Panc1 (cell line): Measurements from ENCODE around the gene SDK2. TPM values are rescaled to one million over a fixed set of nuclear protein-coding genes. Genes with fewer than 3 reads are reported as not detected.

Source experiments
- ATAC-seq: fragments of 200-7000 bp; cut with Tn5 transposase; 2 replicates; pipeline ENCODE4 v1.9.1; 2020; ENCODE audit warnings: mild to moderate bottlenecking, moderate library complexity
- BruUV-seq: library from RNA; stranded (reverse); fragments of 400-500 nt; replicated peaks from 2 replicates; lab custom pipeline; 2021; lab: Mats Ljungman, UMichigan
- CTCF ChIA-PET: fragments of 300-600 bp; sonication (Branson Sonifier 250); formaldehyde crosslinking; loops from one replicate; lab custom pipeline; 2022; ENCODE audit warnings: antibody characterized with exemption; lab: Charles Lee
- POLR2A ChIA-PET: fragments of 300-600 bp; sonication (Branson Sonifier 250); formaldehyde crosslinking; loops from one replicate; lab custom pipeline; 2022; ENCODE audit warnings: antibody characterized with exemption; lab: Charles Lee
- DNase-seq: peaks from one replicate; pipeline ENCODE4 v3.0.0-alpha.2; 2010; ENCODE audit warnings: low read depth, low spot score
- H3K27ac ChIP-seq: 2 replicates; pipeline ENCODE4 v1.5.1; 2011; ENCODE audit warnings: mild to moderate bottlenecking, low read length, inconsistent platforms
- H3K27me3 ChIP-seq: fragments of 200-500 bp; sonication (Bioruptor generic); 2 replicates; pipeline ENCODE4 v1.6.0; 2014; ENCODE audit warnings: low read length, inconsistent platforms; ENCODE audit not compliant: control insufficient read depth, insufficient read depth
- H3K36me3 ChIP-seq: fragments of 200-500 bp; sonication (Bioruptor generic); 2 replicates; pipeline ENCODE4 v1.5.1; 2014; ENCODE audit warnings: inconsistent platforms, mild to moderate bottlenecking, low read length, moderate library complexity; ENCODE audit not compliant: control insufficient read depth, insufficient read depth
- H3K4me1 ChIP-seq: 2 replicates; pipeline ENCODE4 v1.5.1; 2011; ENCODE audit warnings: inconsistent platforms, mild to moderate bottlenecking, low read length, moderate library complexity; ENCODE audit not compliant: control insufficient read depth, insufficient read depth
- H3K4me3 ChIP-seq, 2 experiments: 2 replicates each; pipeline ENCODE4 v1.5.1; 2011 to 2012; ENCODE audit warnings: low read depth in 2 of 2, low read length in 2 of 2, mild to moderate bottlenecking in 2 of 2, inconsistent platforms in 1 of 2, moderate library complexity in 1 of 2
- H3K9me3 ChIP-seq: fragments of 200-500 bp; sonication (Bioruptor generic); 2 replicates; pipeline ENCODE4 v1.5.1; 2014; ENCODE audit warnings: low read depth, mild to moderate bottlenecking, inconsistent platforms, low read length, moderate library complexity; ENCODE audit not compliant: control insufficient read depth, insufficient read depth
- CTCF ChIP-seq: fragments of 450-650 bp; IDR thresholded peaks from 2 replicates; pipeline ENCODE4 v1.5.1; 2017; ENCODE audit warnings: mild to moderate bottlenecking
- POLR2AphosphoS5 ChIP-seq: IDR thresholded peaks from 2 replicates; pipeline ENCODE4 v1.6.1; 2012; ENCODE audit warnings: mild to moderate bottlenecking, low read depth, low read length, moderate library complexity
- SIN3A ChIP-seq: IDR thresholded peaks from 2 replicates; pipeline ENCODE4 v1.6.1; 2012; ENCODE audit warnings: low read depth, mild to moderate bottlenecking, low read length, moderate library complexity, borderline replicate concordance; ENCODE audit not compliant: insufficient read depth
- TCF7L2 ChIP-seq: IDR thresholded peaks from 2 replicates; pipeline ENCODE4 v1.6.1; 2011; ENCODE audit warnings: mild to moderate bottlenecking, low read depth, low read length, inconsistent platforms
- in situ Hi-C: cut with HindIII; loops from 2 replicates; pipeline ENCODE4 v1.10.0; 2016; ENCODE audit warnings: low sequenced_read_pairs, low pct_unique_long_range_greater_than_20kb
- intact Hi-C: fragments of 100-400 bp; cut with micrococcal nuclease; formaldehyde crosslinking; loops from one replicate; pipeline ENCODE4 v1.10.0; 2022; ENCODE audit not compliant: unreplicated experiment
- total RNA-seq: library from RNA; stranded (reverse); gene quantifications from one replicate; pipeline ENCODE4 v1.2.1, GENCODE V29; 2021; ENCODE audit not compliant: unreplicated experiment
- TF ChIP-seq, protein P1 (sequence below), 2 experiments: IDR thresholded peaks; 2 replicates each; pipeline ENCODE4 v1.6.1; 2011 to 2012; ENCODE audit warnings: low read depth in 2 of 2, control low read depth in 1 of 2, low read length in 1 of 2, mild to moderate bottlenecking in 1 of 2, moderate library complexity in 1 of 2; ENCODE audit not compliant: insufficient read depth in 1 of 2

Gene SDK2
- total RNA-seq, 1 experiment from 2014 or later: 0.41 TPM

- in situ Hi-C loops: no loop called here
- ATAC-seq: no peak
- CTCF ChIA-PET: interaction anchor here (0.5 kb wide), 1 partner anchor 1529 kb away, joined by 4 read pairs; no protein-coding TSS in a partner anchor
- POLR2A ChIA-PET: interaction anchor here (0.5 kb wide), 1 partner anchor 948 kb away, joined by 4 read pairs; no protein-coding TSS in a partner anchor
- Histone ChIP-seq H3K4me1 (no peaks in the 10 kb centered on the region), H3K36me3 (no peaks in the 10 kb centered on the region), H3K27me3 (peaks cover 16% of the 10 kb centered on the region; the same call in 1 of the 2 replicates), H3K27ac (no peak overlapping the region), H3K4me3 (no peak overlapping the region), H3K9me3 (no peaks in the 10 kb centered on the region)
- intact Hi-C loops: no loop called here
- BruUV-seq: no TSS peak
- no peak for DNase-seq
- no peak for TF ChIP-seq TCF7L2
- no peak for TF ChIP-seq POLR2AphosphoS5
- TF ChIP-seq, protein P1, sequence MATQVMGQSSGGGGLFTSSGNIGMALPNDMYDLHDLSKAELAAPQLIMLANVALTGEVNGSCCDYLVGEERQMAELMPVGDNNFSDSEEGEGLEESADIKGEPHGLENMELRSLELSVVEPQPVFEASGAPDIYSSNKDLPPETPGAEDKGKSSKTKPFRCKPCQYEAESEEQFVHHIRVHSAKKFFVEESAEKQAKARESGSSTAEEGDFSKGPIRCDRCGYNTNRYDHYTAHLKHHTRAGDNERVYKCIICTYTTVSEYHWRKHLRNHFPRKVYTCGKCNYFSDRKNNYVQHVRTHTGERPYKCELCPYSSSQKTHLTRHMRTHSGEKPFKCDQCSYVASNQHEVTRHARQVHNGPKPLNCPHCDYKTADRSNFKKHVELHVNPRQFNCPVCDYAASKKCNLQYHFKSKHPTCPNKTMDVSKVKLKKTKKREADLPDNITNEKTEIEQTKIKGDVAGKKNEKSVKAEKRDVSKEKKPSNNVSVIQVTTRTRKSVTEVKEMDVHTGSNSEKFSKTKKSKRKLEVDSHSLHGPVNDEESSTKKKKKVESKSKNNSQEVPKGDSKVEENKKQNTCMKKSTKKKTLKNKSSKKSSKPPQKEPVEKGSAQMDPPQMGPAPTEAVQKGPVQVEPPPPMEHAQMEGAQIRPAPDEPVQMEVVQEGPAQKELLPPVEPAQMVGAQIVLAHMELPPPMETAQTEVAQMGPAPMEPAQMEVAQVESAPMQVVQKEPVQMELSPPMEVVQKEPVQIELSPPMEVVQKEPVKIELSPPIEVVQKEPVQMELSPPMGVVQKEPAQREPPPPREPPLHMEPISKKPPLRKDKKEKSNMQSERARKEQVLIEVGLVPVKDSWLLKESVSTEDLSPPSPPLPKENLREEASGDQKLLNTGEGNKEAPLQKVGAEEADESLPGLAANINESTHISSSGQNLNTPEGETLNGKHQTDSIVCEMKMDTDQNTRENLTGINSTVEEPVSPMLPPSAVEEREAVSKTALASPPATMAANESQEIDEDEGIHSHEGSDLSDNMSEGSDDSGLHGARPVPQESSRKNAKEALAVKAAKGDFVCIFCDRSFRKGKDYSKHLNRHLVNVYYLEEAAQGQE (IDR thresholded peaks at IDR 0.05; ENCODE audit: insufficient read depth in 1 of 2, low read depth in 2 of 2, low read length in 1 of 2): no peak
- TF ChIP-seq CTCF: no peak
- TF ChIP-seq SIN3A: no peak
Measured at GRCh38 chr17:73490851-73491250, 153.4 kb downstream of the SDK2 start.

DNA sequence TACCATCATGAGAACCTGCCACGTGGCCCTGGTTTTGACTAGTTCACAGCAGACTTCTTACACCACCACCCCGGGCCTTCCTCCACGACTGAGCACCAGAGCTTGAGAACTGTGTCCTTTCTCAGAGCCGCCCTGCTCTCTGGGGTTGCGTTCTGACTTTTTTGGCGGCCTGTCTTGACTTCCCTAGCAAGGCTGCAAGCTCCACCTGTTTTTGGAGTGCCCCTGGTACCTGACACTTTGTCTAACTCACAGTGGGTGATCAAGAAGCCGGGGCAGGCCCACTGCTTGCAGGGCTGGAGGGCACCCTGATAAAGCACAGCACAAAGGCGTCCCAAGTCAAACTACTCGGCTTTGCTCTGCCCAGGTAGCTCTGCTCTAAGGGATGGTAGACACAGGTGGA is 154.3 kb downstream of the SDK2 start:
- intact Hi-C loops: no loop called here
- Histone ChIP-seq H3K27ac (no peak overlapping the region), H3K4me1 (no peaks in the 10 kb centered on the region), H3K36me3 (no peaks in the 10 kb centered on the region), H3K27me3 (peaks cover 13% of the 10 kb centered on the region; the same call in 1 of the 2 replicates), H3K9me3 (no peaks in the 10 kb centered on the region), H3K4me3 (no peak overlapping the region)
- in situ Hi-C loops: no loop called here
- CTCF ChIA-PET: no interaction called here
- no peak for ATAC-seq
- BruUV-seq: no TSS peak
- TF ChIP-seq, protein P1 (IDR thresholded peaks at IDR 0.05; ENCODE audit: insufficient read depth in 1 of 2, low read depth in 2 of 2, low read length in 1 of 2): no peak
- TF ChIP-seq SIN3A (no peak), CTCF (no peak), POLR2AphosphoS5 (no peak), TCF7L2 (no peak)
- DNase-seq: no peak
- POLR2A ChIA-PET: interaction anchor here (0.5 kb wide), 1 partner anchor 949 kb away, joined by 4 read pairs; no protein-coding TSS in a partner anchor
